T-helper 2 cell treated with Interferon-gamma antibody and Interleukin-4, amounts not matched to agents 5 μg/mL and 100 μg/mL, for 36 hours (primary cell): Measurements from ENCODE around the gene EML1.
A peak's percentile ranks its signal among the peaks of the same experiment; 100 is the strongest.

Source experiments
- DNase-seq: peaks from one replicate; pipeline ENCODE4 v3.0.0; 2021; ENCODE audit warnings: low spot score
- H3K27ac Mint-ChIP-seq: one replicate; pipeline ENCODE4 v1.8.0; 2021; ENCODE audit warnings: mild to moderate bottlenecking, mixed read lengths
- H3K27me3 Mint-ChIP-seq: one replicate; pipeline ENCODE4 v1.8.0; 2021; ENCODE audit warnings: low read depth, mixed read lengths
- H3K36me3 Mint-ChIP-seq: one replicate; pipeline ENCODE4 v1.8.0; 2021; ENCODE audit warnings: low read depth, mixed read lengths
- H3K4me1 Mint-ChIP-seq: one replicate; pipeline ENCODE4 v1.8.0; 2021; ENCODE audit warnings: low read depth, mixed read lengths
- H3K4me3 Mint-ChIP-seq: one replicate; pipeline ENCODE4 v1.8.0; 2022; ENCODE audit warnings: mild to moderate bottlenecking, moderate library complexity, mixed read lengths
- H3K9me3 Mint-ChIP-seq: one replicate; pipeline ENCODE4 v1.8.0; 2021; ENCODE audit warnings: mixed read lengths

EML1 gene

DNA sequence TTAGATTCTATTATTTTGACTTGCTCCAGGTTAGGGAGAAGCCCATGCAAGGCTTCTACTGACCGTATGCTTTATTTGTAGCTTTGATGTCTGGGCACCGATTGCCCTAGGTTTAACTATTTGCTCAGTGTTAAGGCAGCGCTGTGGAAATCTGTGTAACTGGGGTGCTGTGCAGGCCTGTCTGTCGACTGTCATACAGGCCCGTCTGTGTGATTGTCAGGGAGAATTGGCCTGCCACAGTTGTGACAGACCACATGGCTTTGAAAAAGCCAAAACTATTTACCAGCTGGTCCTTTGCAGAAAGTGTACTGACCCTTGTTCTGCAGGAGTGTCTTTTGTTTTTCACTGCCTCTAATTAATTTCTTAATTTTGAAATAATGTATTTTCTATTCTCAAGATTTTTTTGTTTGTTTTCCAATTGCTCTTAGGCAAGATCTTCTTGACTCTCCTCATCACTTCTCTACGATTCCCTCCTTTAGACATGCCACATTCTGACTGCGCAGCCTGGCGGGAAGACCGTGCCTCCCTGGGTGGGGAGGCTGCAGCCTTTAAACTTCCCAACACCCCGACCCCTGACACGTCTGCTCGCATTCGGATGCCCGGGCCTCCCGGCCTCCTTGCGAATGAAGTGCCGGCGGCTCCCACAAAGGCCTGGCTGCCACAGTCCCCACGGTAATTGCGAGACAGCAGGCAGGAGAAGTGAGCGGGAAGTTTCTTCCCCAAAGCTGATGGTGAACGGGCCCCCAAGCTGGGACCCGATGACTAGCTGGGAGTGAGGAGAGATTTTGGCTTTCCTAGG is 173.0 kb downstream of the EML1 start:
- DNase-seq: no peak
- Mint-ChIP-seq H3K27me3 (peaks cover 40% of the 10 kb centered on the region), H3K4me3 (no peak overlapping the region), H3K27ac (no peak overlapping the region), H3K36me3 (no peaks in the 10 kb centered on the region), H3K9me3 (no peaks in the 10 kb centered on the region), H3K4me1 (no peaks in the 10 kb centered on the region)

GRCh38 chr14:99966912-99967311 is 173.7 kb downstream of the EML1 start:
- Mint-ChIP-seq H3K36me3 (no peaks in the 10 kb centered on the region), H3K27ac (no peak overlapping the region), H3K4me1 (no peaks in the 10 kb centered on the region), H3K27me3 (peaks cover 38% of the 10 kb centered on the region), H3K9me3 (no peaks in the 10 kb centered on the region), H3K4me3 (no peak overlapping the region)
- no peak for DNase-seq

GRCh38 chr14:99968191-99968920 is 175.1 kb downstream of the EML1 start:
- Mint-ChIP-seq H3K27me3 (peaks cover 41% of the 10 kb centered on the region), H3K4me3 (no peak overlapping the region), H3K9me3 (no peaks in the 10 kb centered on the region), H3K36me3 (peaks cover 5% of the 10 kb centered on the region), H3K4me1 (peaks cover 10% of the 10 kb centered on the region), H3K27ac (no peak overlapping the region)
- DNase-seq: no peak

DNA sequence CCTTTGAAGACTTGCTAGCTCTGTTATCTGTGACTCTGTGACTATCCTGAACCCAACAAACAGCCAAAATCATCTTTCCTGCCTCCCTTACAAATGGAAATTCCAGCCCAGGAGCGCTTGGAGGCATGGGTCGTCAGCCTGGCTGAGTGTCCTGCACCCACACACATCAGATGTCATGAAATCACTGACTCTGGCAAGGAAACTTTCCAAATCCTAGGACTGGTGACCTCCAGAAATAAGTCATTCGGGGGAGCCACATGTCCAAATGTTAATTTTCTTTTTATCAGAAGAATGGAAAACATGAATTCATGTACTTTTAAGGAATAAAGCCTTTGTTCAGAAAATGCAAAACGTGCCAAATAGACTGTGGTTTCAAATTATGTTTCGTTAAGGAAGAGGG is 175.7 kb downstream of the EML1 start:
- DNase-seq: no peak
- H3K9me3 Mint-ChIP-seq: no peaks in the 10 kb centered on the region

DNA sequence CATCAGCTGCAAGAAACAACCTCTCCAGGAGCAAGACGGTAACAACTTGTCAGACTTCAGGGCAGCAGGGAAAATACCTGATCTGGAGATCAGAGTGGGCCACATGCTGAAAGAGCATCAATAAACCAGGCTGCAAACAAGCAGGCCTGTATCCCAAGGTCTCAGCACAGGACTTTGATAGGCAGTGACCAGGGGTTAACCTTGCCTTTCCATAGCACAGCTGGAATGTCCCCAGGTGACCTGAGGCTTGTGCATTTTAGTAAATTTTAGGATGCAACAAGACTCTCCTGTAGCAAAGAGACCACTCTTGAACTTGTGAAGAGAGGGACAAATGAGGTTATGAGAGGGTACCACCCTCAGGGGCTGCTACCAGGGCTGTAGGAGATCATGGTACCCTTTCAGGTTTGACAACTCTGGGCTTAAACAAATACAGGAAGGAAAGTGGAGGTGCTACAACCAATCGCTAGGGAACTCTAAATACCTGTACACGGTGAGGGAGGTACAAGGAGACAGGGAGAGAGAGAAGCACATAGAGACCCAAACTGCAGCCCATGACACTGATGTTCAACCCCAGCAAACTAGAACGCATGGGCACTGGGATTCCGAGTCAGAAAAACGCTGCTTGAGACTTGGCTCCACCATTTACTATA is 176.6 kb downstream of the EML1 start:
- peak overlapping the region; percentile 2 for H3K27ac Mint-ChIP-seq
- H3K36me3 Mint-ChIP-seq: peaks cover 5% of the 10 kb centered on the region
- H3K4me1 Mint-ChIP-seq: peaks cover 13% of the 10 kb centered on the region
- peak overlapping the region; percentile 69 for H3K4me3 Mint-ChIP-seq
- peaks cover 36% of the 10 kb centered on the region for H3K27me3 Mint-ChIP-seq
- H3K9me3 Mint-ChIP-seq: no peaks in the 10 kb centered on the region
- no peak for DNase-seq

More for the DNA sequence above, 175.7 kb downstream of the EML1 start:
- Mint-ChIP-seq H3K4me3 (no peak overlapping the region), H3K36me3 (peaks cover 5% of the 10 kb centered on the region), H3K27me3 (peaks cover 41% of the 10 kb centered on the region), H3K27ac (no peak overlapping the region), H3K4me1 (peaks cover 12% of the 10 kb centered on the region)

DNA sequence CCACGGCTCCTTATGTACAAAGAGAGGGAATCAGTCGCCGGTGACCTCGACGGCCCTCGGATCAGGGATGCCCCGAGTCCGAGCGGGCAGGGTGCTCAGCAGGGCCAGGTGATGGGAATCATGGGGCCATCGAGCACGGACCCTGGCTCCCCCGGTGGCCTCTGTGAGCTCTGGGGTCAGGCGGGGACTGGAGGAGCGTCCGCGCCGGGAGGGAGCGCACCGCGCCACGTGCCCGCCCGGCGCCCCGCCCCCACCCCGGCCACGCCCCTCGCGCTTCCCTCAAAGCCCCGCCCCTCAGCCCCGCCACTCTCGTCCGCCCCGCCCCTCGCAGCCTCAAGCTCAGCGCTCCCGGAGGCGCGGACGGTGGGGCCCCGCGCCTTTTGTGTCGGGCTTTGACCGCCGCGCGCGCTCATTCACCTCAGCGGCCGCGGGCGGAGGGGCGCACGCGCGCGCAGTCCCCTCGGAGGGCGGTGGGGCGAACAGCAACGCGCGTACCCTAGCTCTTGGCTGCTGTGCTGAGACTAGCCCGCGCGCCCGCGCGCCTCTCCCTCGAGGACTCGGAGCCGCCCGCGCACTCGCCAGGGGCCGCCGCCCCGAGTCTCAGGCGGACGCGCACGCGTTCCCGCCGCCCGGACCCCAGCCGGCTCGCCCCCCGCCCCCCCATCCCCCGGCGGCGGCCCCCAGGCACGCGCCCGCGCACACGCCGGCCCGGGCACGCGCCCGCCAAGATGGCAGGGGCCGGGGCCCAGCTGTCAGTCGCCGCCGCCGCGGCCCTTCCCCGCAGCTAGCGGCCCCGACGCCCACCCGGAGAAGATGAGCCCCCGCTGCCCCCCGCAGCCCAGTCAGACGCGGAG is 178.1 kb downstream of the EML1 start:
- H3K4me1 Mint-ChIP-seq: peaks cover 13% of the 10 kb centered on the region

GRCh38 chr14:99971941-99972747 is 178.9 kb downstream of the EML1 start:
- Mint-ChIP-seq H3K9me3 (no peaks in the 10 kb centered on the region), H3K27ac (peak overlapping the region; percentile 93), H3K4me3 (peak overlapping the region; percentile 92), H3K36me3 (peaks cover 5% of the 10 kb centered on the region), H3K27me3 (peaks cover 35% of the 10 kb centered on the region), H3K4me1 (peaks cover 13% of the 10 kb centered on the region)
- no peak for DNase-seq

More for the DNA sequence above, 178.1 kb downstream of the EML1 start:
- peak; percentile 78 for DNase-seq
- Mint-ChIP-seq H3K27me3 (peaks cover 35% of the 10 kb centered on the region), H3K9me3 (no peaks in the 10 kb centered on the region), H3K36me3 (peaks cover 5% of the 10 kb centered on the region), H3K27ac (no peak overlapping the region), H3K4me3 (peak overlapping the region; percentile 69)

- Mint-ChIP-seq H3K4me3 (peak overlapping the region; percentile 92), H3K36me3 (peaks cover 5% of the 10 kb centered on the region), H3K4me1 (peaks cover 13% of the 10 kb centered on the region), H3K27ac (peak overlapping the region; percentile 93), H3K27me3 (peaks cover 35% of the 10 kb centered on the region), H3K9me3 (no peaks in the 10 kb centered on the region)
- no peak for DNase-seq
Observed at GRCh38 chr14:99972748-99973466, 179.7 kb downstream of the EML1 start.

DNA sequence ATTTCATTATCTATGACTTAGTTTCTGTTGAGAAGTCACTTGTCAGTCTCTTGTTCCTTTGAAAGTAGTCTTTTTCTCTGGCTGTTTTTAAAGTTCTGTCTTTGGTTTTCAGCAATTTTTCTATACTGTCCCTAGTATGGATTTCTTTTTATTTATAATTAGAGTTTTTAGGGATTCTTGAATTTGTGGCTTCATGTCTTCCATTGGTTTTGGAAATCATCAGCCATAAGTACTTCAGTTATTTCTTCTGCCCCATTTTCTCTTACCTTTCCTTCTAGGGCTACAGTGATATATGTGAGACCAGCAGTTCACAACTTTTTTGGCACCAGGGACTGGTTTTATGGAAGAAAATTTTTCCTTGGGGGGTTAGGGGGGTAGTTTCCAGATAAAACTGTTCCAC is 182.0 kb downstream of the EML1 start:
- peaks cover 5% of the 10 kb centered on the region for H3K36me3 Mint-ChIP-seq
- peaks cover 13% of the 10 kb centered on the region for H3K4me1 Mint-ChIP-seq
- no peak overlapping the region for H3K4me3 Mint-ChIP-seq
- H3K27me3 Mint-ChIP-seq: peaks cover 13% of the 10 kb centered on the region
- no peaks in the 10 kb centered on the region for H3K9me3 Mint-ChIP-seq
- no peak for DNase-seq
- no peak overlapping the region for H3K27ac Mint-ChIP-seq

DNA sequence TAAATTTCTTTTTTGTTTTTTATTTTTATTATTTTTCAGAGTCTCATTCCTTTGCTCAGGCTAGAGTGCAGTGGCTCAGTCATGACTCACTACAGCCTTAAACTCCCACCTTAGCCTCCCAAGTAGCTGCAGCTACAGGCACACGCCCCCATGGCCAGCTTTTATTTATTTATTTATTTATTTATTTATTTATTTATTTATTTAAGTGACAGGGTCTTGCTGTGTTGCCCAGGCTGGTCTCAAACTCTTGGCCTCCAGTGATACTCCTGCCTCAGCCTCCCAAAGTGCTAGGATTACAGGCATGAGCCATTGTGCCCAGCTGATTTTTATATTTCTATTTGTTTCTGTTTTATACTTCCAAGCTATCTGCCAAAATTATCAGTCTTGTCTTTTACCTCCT is 182.8 kb downstream of the EML1 start:
- peaks cover 13% of the 10 kb centered on the region for H3K4me1 Mint-ChIP-seq
- H3K36me3 Mint-ChIP-seq: peaks cover 5% of the 10 kb centered on the region
- H3K27ac Mint-ChIP-seq: no peak overlapping the region
- H3K4me3 Mint-ChIP-seq: no peak overlapping the region
- H3K27me3 Mint-ChIP-seq: peaks cover 7% of the 10 kb centered on the region
- H3K9me3 Mint-ChIP-seq: no peaks in the 10 kb centered on the region
- no peak for DNase-seq

DNA sequence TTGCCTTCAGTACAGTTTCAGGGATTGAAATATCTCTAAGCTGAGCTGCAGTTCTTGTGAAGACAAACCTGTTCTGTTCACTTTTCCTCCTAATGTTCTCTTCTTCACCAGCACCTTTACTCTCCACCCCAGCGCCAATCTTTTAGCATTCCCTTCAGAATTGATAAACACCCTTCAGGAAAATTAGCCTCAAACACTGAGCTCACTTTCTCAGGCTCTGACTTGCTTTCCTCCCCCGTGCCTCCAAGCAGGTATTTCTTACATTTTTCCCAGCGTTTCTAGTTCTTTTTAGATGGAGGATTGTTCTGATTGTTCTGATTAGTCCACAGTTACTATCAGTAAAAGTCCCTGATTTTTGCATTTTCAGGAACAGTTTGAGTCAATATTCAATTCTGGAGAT is 183.5 kb downstream of the EML1 start:
- H3K4me3 Mint-ChIP-seq: no peak overlapping the region
- H3K27ac Mint-ChIP-seq: no peak overlapping the region
- no peak for DNase-seq
- peaks cover 5% of the 10 kb centered on the region for H3K36me3 Mint-ChIP-seq
- H3K27me3 Mint-ChIP-seq: peaks cover 7% of the 10 kb centered on the region
- H3K4me1 Mint-ChIP-seq: peaks cover 13% of the 10 kb centered on the region
- no peaks in the 10 kb centered on the region for H3K9me3 Mint-ChIP-seq

- Mint-ChIP-seq H3K4me1 (peaks cover 19% of the 10 kb centered on the region), H3K27me3 (no peaks in the 10 kb centered on the region), H3K27ac (no peak overlapping the region), H3K9me3 (no peaks in the 10 kb centered on the region), H3K36me3 (no peaks in the 10 kb centered on the region), H3K4me3 (no peak overlapping the region)
- no peak for DNase-seq
Observed at GRCh38 chr14:99980299-99980698, 187.1 kb downstream of the EML1 start.
